Caco-2 (cell line): ENCODE data around the gene STEAP1B. TPM values are rescaled to one million over a fixed set of nuclear protein-coding genes. Genes with fewer than 3 reads are reported as not detected.

Source experiments
- BruUV-seq: library from RNA; stranded (reverse); fragments of 400-500 nt; replicated peaks from 2 replicates; lab custom pipeline; 2021; lab: Mats Ljungman, UMichigan
- CTCF ChIA-PET: fragments of 300-600 bp; sonication (Branson Sonifier 250); formaldehyde crosslinking; loops from one replicate; lab custom pipeline; 2022; ENCODE audit warnings: antibody characterized with exemption; lab: Charles Lee
- POLR2A ChIA-PET: fragments of 300-600 bp; sonication (Branson Sonifier 250); formaldehyde crosslinking; loops from one replicate; lab custom pipeline; 2022; ENCODE audit warnings: antibody characterized with exemption; lab: Charles Lee
- DNase-seq, 2 experiments: peaks; one replicate each; pipeline versions ENCODE4 v3.0.0 to v3.0.0-alpha.2; 2020 to 2022
- H3K27me3 ChIP-seq: replicated peaks from 2 replicates; pipeline ENCODE4 v1.6.0; 2011; ENCODE audit warnings: low read length; ENCODE audit not compliant: control insufficient read depth, insufficient read depth
- H3K36me3 ChIP-seq: 2 replicates; pipeline ENCODE4 v1.5.1; 2011; ENCODE audit warnings: low read length; ENCODE audit not compliant: control insufficient read depth, insufficient read depth
- H3K4me1 ChIP-seq: fragments of 250-450 bp; sonication (Bioruptor Pico); 2 replicates; pipeline ENCODE4 v1.5.1; 2020; ENCODE audit warnings: mild to moderate bottlenecking
- H3K4me3 ChIP-seq: 2 replicates; pipeline ENCODE4 v1.5.1; 2011; ENCODE audit warnings: low read depth, mild to moderate bottlenecking, control low read depth, low read length
- H3K9me3 ChIP-seq: fragments of 250-450 bp; sonication (Bioruptor Pico); 2 replicates; pipeline ENCODE4 v1.5.1; 2020; ENCODE audit warnings: mild to moderate bottlenecking, moderate library complexity
- H3K27ac Mint-ChIP-seq: one replicate; pipeline ENCODE4 v1.8.0; 2022; ENCODE audit warnings: mixed read lengths; ENCODE audit not compliant: unreplicated experiment
- H3K27me3 Mint-ChIP-seq: one replicate; pipeline ENCODE4 v1.8.0; 2022; ENCODE audit warnings: mixed read lengths; ENCODE audit not compliant: insufficient read depth, unreplicated experiment
- H3K36me3 Mint-ChIP-seq: one replicate; pipeline ENCODE4 v1.8.0; 2022; ENCODE audit warnings: mild to moderate bottlenecking, mixed read lengths; ENCODE audit not compliant: insufficient read depth, unreplicated experiment
- H3K4me1 Mint-ChIP-seq: one replicate; pipeline ENCODE4 v1.8.0; 2022; ENCODE audit warnings: low read depth, mixed read lengths; ENCODE audit not compliant: unreplicated experiment
- H3K4me3 Mint-ChIP-seq: one replicate; pipeline ENCODE4 v1.8.0; 2022; ENCODE audit warnings: mild to moderate bottlenecking, moderate library complexity, mixed read lengths; ENCODE audit not compliant: unreplicated experiment
- H3K9me3 Mint-ChIP-seq: one replicate; pipeline ENCODE4 v1.8.0; 2022; ENCODE audit warnings: mixed read lengths; ENCODE audit not compliant: unreplicated experiment
- CTCF ChIP-seq, 2 experiments: fragments of 200-600 bp in 1 of 2; IDR thresholded peaks; 1 replicate in 1 of 2; 2 replicates in 1 of 2; pipeline versions ENCODE4 v1.5.1 to v1.8.0; 2011 to 2022; ENCODE audit warnings: antibody characterized with exemption in 1 of 2, control low read depth in 1 of 2, inconsistent platforms in 1 of 2, low read depth in 1 of 2, low read length in 1 of 2, mild to moderate bottlenecking in 1 of 2, moderate library complexity in 1 of 2; ENCODE audit not compliant: insufficient read depth in 1 of 2, severe bottlenecking in 1 of 2, unreplicated experiment in 1 of 2
- intact Hi-C: fragments of 100-400 bp; cut with micrococcal nuclease; formaldehyde crosslinking; loops from one replicate; pipeline ENCODE4 v1.10.0; 2022; ENCODE audit not compliant: unreplicated experiment
- total RNA-seq: library from RNA; stranded (reverse); gene quantifications from 2 replicates; pipeline ENCODE4 v1.2.3, GENCODE V29; 2022

Gene STEAP1B
- total RNA-seq, 1 experiment from 2014 or later, result 1.7 TPM

GRCh38 chr7:22476824-22477223 is 23.2 kb downstream of the STEAP1B start:
- Mint-ChIP-seq H3K27ac (no peak overlapping the region), H3K4me1 (no peaks in the 10 kb centered on the region), H3K9me3 (no peaks in the 10 kb centered on the region), H3K4me3 (no peak overlapping the region), H3K36me3 (no peaks in the 10 kb centered on the region), H3K27me3 (no peaks in the 10 kb centered on the region)
- Histone ChIP-seq H3K4me1 (no peaks in the 10 kb centered on the region), H3K27me3 (no peaks in the 10 kb centered on the region), H3K4me3 (no peak overlapping the region), H3K36me3 (no peaks in the 10 kb centered on the region), H3K9me3 (no peaks in the 10 kb centered on the region)
- BruUV-seq, result no TSS peak
- intact Hi-C loops, result no loop called here
- CTCF ChIA-PET, result no interaction called here
- POLR2A ChIA-PET, result no interaction called here
- no peak for DNase-seq
- peak in 1 of 2 experiments; percentile 4 for TF ChIP-seq CTCF (IDR thresholded peaks at IDR 0.05; ENCODE audit: insufficient read depth in 1 of 2, low read depth in 1 of 2, low read length in 1 of 2, severe bottlenecking in 1 of 2, unreplicated experiment in 1 of 2)

- POLR2A ChIA-PET, result no interaction called here
- BruUV-seq, result no TSS peak
- Mint-ChIP-seq H3K36me3 (no peaks in the 10 kb centered on the region), H3K27ac (no peak overlapping the region), H3K4me3 (no peak overlapping the region), H3K4me1 (no peaks in the 10 kb centered on the region), H3K27me3 (no peaks in the 10 kb centered on the region), H3K9me3 (no peaks in the 10 kb centered on the region)
- no peak for DNase-seq
- no peak for TF ChIP-seq CTCF (IDR thresholded peaks at IDR 0.05; ENCODE audit: insufficient read depth in 1 of 2, low read depth in 1 of 2, low read length in 1 of 2, severe bottlenecking in 1 of 2, unreplicated experiment in 1 of 2)
- intact Hi-C loops, result no loop called here
- no peaks in the 10 kb centered on the region for H3K36me3 ChIP-seq
- H3K4me1 ChIP-seq, result no peaks in the 10 kb centered on the region
- H3K4me3 ChIP-seq, result no peak overlapping the region
- no peaks in the 10 kb centered on the region for H3K9me3 ChIP-seq
- H3K27me3 ChIP-seq, result no peaks in the 10 kb centered on the region
- CTCF ChIA-PET, result interaction anchor here (0.9 kb wide), 1 partner anchor 391 kb away, joined by 3 read pairs; no protein-coding TSS in a partner anchor
These were observed 25.3 kb downstream of the STEAP1B start for GRCh38 chr7:22474645-22475044.

- H3K36me3 Mint-ChIP-seq, result no peaks in the 10 kb centered on the region
- Histone ChIP-seq H3K4me3 (no peak overlapping the region), H3K4me1 (no peaks in the 10 kb centered on the region), H3K36me3 (no peaks in the 10 kb centered on the region), H3K27me3 (no peaks in the 10 kb centered on the region), H3K9me3 (no peaks in the 10 kb centered on the region)
- CTCF ChIA-PET, result no interaction called here
- POLR2A ChIA-PET, result no interaction called here
- DNase-seq, result no peak
- TF ChIP-seq CTCF (IDR thresholded peaks at IDR 0.05; ENCODE audit: insufficient read depth in 1 of 2, low read depth in 1 of 2, low read length in 1 of 2, severe bottlenecking in 1 of 2, unreplicated experiment in 1 of 2), result no peak
- no peak overlapping the region for H3K4me3 Mint-ChIP-seq
- no peaks in the 10 kb centered on the region for H3K4me1 Mint-ChIP-seq
- no peaks in the 10 kb centered on the region for H3K9me3 Mint-ChIP-seq
- H3K27ac Mint-ChIP-seq, result no peak overlapping the region
- H3K27me3 Mint-ChIP-seq, result no peaks in the 10 kb centered on the region
- intact Hi-C loops, result no loop called here
- no TSS peak for BruUV-seq
These were observed 29.0 kb downstream of the STEAP1B start for GRCh38 chr7:22470981-22471380.
